GM19238 (cell line): ENCODE data around the gene COL23A1.

Source experiments
- DNase-seq: peaks from one replicate; pipeline ENCODE4 v3.0.0; 2011; ENCODE audit warnings: low spot score; ENCODE audit not compliant: insufficient read length

Gene COL23A1

DNA sequence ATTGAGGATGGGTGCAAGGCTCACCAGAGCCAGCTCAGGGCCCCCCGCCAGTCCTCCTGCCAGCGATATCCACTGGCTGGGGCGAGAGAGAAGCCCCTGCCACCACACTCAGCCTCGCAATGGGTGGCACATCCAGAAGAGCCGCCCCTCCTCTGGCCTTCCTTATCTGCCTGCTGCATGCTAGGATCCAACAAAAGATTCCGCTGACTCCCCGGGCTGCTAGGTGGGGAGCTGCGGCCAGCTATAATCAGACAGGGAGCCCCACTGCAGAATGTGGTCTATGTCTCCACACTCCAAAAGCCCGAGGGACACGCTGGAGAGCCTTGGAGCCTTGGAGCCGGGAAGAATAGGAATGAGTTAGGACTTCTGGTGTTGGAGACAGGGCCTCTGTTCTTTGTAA, 32.8 kb downstream of the COL23A1 start:
- DNase-seq, result no peak

DNA sequence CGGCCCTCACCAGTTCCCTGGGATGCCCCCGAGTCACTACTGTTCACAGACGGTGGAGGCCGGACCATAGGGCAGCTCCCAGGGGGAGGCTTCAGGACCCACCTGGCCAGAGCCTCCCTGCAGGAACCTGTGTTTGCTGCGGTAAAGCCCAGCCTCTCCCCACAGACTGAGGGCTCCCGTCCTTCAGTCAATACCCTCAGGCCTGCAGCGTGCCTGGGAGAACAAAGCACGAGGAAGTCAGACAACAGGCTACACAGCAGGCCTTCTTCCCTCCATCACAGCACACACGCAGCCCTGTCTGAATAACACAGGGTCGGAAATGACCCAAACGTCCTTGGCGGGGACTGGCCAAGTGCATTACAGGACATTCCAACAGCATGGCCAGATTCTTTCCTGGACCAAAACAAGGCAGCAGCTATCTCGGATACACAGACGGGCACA, 34.4 kb downstream of the COL23A1 start:
- DNase-seq, result no peak

GRCh38 chr5:178555005-178555404, 35.2 kb downstream of the COL23A1 start:
- DNase-seq, result no peak

GRCh38 chr5:178554311-178554710, 35.9 kb downstream of the COL23A1 start:
- no peak for DNase-seq

DNA sequence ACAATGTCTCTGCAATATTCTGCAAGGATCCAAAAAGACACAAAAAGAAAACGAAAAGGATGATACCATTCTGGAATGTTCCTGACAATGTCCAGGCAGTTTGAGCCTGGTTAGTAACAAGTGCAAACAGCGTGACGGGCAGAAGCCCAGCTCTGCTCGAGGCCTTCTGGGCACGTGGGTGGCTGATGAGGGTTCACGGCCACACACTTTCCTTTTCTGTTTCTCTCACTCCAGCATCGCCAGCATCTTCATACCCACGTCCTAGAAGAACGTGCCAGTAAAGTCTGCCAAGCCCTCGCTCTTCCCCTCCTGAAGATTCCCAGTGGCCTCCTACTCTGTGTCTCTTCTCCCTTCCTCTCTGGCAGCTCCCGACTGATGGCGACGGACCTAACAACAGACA, 36.7 kb downstream of the COL23A1 start:
- no peak for DNase-seq

- DNase-seq, result no peak
These were observed 38.7 kb downstream of the COL23A1 start for GRCh38 chr5:178551468-178551867.

DNA sequence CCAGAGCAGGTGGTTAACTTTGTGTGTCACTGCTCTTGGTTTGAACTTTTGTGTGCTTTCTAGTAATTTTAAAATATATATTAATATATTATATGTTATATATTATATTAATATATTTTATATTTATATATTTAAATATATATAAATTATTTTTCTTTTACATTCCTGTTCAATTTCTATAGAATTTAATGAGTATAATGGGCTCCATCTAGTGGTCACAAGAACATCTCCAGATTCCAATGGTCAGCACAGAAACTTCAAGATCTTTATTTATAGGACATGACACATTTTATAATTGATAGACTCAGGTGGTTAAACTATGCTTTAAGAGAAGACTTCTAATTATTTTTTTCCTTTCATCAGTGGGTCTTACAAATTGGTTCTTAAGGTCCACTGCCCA, 39.1 kb downstream of the COL23A1 start:
- no peak for DNase-seq

DNA sequence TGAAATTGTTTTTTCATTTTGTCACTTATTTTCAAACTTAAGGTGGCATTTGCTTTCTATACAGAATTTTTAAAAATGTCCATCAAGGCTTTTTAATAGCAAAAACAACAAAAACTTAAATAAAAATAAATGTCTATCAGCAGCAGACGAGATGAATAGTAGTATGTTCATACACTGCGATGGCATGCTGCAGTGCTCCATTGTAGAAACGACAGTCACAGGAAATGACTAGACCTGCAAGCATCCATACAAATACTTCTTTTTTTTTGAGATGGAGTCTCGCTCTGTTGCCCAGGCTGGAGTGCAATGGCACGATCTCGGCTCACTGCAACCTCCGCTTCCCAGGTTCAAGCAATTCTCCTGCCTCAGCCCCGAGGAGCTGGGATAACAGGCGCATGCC, 41.4 kb downstream of the COL23A1 start:
- no peak for DNase-seq

- no peak for DNase-seq
These were observed 42.3 kb downstream of the COL23A1 start for GRCh38 chr5:178547753-178548415.

GRCh38 chr5:178547052-178547666, 43.0 kb downstream of the COL23A1 start:
- no peak for DNase-seq

- DNase-seq, result no peak
These were observed 43.5 kb downstream of the COL23A1 start for GRCh38 chr5:178546675-178547033.

DNA sequence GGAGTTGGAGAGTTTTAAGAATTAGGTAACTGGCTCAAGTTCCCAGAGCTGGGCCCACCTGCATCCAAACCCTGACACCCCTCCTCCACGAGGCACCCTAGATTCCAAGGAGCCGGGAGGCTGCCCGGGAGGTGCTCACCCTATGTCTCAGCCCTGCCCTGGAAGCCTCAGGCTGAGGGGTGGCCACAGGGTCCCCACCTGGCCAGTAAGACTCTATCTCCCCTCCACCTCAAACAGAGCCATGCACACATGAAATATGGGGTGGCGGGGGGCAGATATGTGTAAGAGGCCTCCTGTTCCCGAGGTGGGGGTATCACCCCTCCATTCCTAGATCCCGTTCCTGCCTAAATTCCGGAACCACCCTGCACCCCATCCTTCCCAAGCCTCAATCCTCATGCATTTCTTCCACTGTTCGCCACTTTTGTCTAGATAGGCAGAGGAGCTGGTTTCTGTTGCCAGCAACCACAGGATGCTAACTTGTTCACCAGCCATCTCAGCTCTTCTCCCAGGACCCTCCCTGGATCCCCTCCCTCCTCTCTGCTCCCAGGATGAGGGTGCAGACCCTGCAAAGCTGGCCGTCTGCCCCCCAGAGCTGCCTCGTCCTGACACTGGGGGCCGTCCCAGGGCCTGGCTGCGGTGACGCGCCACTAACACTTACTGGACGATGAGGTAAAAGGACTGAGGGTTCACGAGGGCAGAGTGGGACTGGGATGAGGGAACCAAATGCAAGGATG, 44.1 kb downstream of the COL23A1 start:
- no peak for DNase-seq

- no peak for DNase-seq
These were observed 45.0 kb downstream of the COL23A1 start for GRCh38 chr5:178545176-178545575.

DNA sequence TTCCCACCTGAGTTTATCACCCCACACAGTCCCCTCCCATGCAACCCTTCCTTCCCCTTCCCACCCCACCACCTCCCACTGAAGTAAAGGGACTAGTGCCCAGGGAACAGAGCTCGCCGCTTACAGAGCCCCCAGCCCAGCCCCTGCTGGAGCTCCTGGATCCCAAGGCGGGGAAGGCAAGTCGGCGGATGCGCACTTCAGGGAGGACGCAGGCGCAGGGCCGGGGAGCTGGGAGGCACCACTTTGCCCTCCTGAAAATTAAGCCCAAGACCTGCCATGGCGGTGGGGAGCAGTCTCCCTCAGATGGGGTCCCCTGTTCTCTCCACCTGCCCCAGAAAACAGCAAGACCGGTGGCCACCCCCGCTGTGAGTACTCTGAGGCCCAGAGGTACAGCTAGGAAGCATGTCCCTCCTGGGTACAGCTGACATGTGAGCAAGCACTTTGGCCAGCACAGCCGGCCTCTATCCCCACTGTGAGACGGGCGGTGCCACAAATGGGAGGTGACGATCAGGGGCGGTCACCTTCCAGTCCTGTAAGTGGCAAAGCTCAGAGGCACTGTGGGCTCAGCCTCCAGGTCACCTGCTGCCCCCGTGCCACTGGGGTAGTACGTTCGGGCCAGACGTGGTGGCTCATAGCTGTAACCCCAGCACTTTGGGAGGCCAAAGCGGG, 45.9 kb downstream of the COL23A1 start:
- no peak for DNase-seq

GRCh38 chr5:178542455-178542854, 47.7 kb downstream of the COL23A1 start:
- DNase-seq, result no peak

GRCh38 chr5:178540526-178540925, 49.7 kb downstream of the COL23A1 start:
- no peak for DNase-seq

DNA sequence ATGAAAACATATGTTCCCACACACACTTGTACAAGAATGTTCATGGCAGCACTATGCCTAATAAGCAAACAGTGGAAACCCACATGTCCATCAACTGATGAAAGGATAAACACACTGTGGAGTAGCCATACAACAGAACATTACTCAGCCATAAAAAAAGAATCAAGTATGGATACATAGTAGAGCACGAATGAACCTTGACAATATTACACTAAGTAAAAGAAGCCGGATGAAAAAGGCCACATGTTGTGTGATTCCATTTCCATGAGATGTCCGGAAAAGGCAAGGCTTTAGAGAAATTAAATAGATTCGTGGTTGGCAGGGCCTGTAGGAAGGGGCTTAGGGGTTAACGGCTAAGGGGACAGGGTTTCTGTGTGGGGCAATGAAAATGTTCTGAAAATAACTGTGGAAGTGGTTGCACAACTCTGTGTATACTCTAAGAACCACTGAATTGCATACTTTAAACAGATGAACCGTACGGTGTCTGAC, 51.4 kb downstream of the COL23A1 start:
- no peak for DNase-seq

DNA sequence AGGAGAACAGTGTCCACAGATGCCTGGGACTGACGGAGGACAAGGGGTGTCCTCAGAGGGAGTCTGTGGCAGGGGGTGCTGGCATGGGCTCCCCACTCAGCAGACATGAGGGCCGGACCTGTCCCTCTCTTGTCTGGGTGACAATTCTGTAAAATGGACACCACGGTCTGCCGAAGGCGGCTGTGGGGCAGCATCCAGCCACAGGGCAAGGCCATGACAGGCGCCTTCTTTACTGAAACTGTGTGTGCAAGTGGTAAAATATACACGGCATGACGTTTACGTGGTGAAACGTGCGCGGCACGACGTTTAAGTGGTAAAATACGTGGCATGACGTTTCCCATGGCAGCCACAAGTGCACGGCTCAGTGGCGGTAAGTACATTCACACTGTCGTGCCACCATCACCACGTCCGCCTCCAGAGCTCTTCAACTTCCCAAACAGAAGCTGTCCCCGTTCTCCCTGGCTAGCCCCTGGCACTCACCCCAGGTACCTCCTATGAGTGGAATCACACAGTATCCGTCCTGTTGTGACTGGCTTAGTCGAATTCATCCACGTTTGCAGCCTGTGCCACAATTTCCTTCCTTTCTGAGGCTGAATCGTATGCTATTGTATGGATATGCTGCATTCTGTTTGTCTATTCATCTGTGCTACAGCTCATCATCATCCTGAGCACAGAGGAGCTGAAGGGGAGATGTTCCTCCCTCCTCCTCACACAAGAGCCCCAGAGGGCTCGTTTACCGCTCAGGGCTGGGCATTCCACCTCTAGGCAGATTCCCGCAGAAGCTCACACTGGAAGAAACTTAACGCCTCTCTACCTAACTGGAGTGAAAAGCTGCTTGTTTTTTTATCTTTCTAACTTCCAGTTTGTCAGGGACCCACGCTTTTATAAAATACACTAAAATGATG, 52.5 kb downstream of the COL23A1 start:
- DNase-seq, result no peak

DNA sequence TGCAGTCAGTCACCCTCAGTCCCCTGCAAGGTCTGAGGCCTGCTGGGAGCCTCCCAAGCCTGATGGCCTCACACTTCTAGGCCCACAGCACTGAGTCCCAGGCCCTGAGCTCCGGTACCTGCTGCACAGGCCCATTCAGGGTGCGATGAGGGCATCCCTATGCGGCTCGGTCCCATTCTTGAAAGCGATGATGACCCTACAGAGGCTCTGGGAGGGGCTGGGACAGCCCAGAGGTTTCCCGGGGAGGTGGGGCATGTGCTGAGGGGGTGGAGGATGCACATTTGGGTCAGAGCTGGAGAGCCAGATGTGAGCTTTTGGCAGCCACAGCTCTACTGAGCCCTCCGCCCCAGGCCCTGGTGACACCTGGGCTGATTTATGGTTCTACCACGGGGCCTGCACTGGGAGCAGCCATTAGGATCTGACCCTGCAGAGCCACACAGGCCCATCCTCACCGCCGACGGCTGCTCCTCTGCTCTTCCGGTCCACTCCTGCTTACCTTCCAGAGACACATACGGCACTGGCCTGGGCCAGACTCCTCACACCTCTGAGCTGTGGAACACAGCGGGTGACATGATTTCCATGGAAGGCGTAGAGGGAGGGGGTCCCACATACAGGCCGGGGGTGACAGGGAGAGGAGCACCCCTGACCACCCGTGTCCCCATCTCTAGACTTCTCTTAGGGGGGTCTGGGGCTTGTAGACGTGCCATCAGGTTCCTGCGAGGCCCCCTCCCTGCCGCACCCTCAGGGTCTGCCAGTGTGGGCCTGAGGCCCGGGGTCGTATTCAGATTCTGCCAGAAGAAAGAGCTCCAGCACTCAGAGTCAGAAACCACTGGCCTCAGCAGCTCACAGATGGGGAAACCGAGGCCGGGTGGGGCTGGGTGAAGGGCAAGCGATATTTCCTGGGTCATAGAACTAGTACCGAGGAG, 53.4 kb downstream of the COL23A1 start:
- DNase-seq, result no peak
